Measurements from ENCODE around the gene BCO2.
"Not testable (repeated sequence)": the region's sequence is repeated elsewhere in the genome, so short reads cannot be mapped to it uniquely, and the experiment has no call there.

BCO2 gene

GRCh38 chr11:112166562-112166961 is 8.8 kb upstream of the BCO2 start:
- no peak for DNase-seq (ENCODE audit: low read depth)

GRCh38 chr11:112167145-112167544 is 8.2 kb upstream of the BCO2 start, which contains the start of gene TEX12:
TEX12 (plus strand) TSS chr11:112167372; CDS start chr11:112169269, 1,897 bp downstream.
- DNase-seq (ENCODE audit: low read depth): no peak

- DNase-seq (ENCODE audit: low read depth): no peak
Measured at GRCh38 chr11:112172362-112172994, 2.8 kb upstream of the BCO2 start.

- DNase-seq (ENCODE audit: low read depth): no peak
Measured at GRCh38 chr11:112173152-112173551, 2.2 kb upstream of the BCO2 start.

DNA sequence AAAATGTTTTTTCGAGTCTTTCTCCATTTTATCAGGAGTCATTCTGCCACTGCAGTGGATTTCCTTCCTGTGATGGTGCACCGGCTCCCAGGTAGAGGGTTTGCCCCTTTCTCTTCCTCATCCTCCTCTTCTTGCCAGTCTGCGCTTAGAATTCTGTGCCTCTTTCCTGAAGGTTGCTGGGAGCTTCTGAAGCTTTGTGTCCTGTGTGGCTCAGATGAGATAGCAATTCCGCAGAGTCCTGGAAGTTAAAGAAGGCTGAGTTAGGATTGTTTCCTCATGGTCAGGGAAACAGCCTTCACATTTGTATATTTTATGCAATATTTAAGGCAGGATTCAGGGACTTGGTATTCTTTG is 264 bp downstream of the BCO2 start:
- DNase-seq (ENCODE audit: low read depth): no peak

GRCh38 chr11:112176077-112176476 is 765 bp downstream of the BCO2 start:
- no peak for DNase-seq (ENCODE audit: low read depth)

DNA sequence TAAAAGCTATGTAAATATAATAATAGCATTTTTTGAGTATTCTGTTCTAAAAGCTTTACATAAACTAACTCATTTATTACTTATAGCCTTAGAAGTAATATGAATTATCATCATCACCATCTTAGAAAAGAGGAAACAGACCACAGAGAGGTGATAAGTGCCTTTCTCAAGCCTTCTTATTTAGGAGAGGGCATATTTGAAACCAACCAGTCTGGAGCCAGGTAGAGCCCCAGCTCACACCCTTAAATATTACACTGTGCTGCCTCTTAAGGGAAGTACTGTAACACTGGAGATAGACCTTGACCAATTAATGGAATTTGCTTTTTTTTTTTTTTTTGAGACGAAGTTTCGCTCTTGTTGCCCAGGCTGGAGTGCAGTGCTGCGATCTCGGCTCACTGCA is 2.3 kb downstream of the BCO2 start:
- DNase-seq (ENCODE audit: low read depth): no peak

GRCh38 chr11:112178428-112178827 is 3.1 kb downstream of the BCO2 start:
- DNase-seq (ENCODE audit: low read depth): no peak

DNA sequence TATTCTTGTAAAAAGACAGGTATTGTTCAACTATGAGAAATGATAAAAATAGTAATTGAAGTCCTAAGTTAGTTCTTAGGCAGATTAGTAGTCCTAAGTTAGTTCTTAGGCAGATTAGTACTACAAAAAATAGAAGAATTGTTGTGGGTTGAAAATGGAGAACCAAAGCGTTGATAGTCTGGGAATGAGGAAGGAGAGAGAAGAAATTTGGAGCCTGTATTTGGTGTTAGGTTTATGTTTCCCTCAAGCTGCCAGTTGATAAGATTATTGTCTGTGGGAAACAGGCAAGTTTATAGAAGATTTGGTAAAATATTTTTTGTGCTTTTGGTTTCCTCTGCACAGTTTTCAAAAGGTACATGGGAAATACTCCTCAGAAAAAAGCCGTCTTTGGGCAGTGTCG is 3.6 kb downstream of the BCO2 start:
- DNase-seq (ENCODE audit: low read depth): no peak

DNA sequence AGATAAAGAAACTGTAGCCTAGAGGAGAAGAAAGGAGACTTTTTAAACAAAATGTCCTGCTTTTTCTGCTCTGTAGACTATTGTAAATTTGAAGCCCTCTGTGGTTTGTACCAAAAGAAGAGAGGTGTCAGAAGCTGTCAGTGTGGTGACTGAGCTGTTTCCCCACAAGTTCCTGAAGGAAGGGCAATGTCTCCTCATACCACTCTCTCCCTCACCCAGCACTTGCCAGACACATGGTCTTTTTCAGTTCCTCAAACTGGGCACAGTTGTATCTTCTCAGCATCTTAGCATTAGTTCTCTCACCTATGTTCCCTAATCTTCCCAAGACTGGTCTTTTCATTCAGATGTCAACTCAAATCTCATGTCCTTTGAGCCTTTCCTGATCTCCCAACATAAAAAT is 4.3 kb downstream of the BCO2 start:
- no peak for DNase-seq (ENCODE audit: low read depth)

- DNase-seq (ENCODE audit: low read depth): no peak
Measured at GRCh38 chr11:112182867-112183266, 7.6 kb downstream of the BCO2 start.

GRCh38 chr11:112185883-112186282 is 10.6 kb downstream of the BCO2 start:
- DNase-seq (ENCODE audit: low read depth): no peak

DNA sequence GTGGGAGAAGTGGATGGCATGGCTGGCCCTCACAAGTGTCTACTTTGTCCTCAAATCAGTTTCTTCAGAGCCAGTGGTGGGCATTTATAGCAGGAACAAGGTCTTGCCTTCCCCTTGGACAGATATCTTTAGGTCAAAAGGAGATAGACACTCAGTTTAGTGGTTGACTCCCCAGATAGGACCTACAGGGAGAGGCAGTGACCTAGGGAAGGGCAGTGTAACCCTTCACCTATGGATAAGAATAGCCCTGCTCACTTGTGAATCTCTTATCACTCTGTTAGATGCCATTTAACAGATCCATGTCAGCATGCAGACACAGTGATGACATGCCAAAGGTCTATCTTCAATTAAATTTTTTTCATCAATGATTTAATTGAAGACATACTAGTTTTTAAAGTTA is 11.0 kb downstream of the BCO2 start:
- no peak for DNase-seq (ENCODE audit: low read depth)

DNA sequence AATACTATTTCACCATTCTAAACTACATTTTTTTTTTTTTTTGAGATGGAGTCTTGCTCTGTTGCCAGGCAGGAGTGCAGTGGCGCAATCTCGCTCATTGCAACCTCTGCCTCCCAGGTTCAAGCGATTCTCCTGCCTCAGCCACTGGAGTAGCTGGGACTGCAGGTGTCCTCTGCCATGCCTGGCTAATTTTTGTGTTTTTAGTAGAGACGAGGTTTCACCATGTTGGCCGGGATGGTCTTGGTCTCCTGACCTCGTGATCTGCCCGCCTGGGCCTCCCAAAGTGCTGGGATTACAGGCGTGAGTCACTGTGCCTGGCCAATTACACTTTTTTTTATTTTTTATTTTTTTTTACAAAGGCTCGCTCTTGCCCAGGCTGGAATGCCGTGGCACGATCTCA is 19.8 kb downstream of the BCO2 start:
- DNase-seq (ENCODE audit: low read depth): not testable (repeated sequence)

GRCh38 chr11:112195951-112196351 is 20.6 kb downstream of the BCO2 start:
- DNase-seq (ENCODE audit: low read depth): no peak

GRCh38 chr11:112196519-112197087 is 21.3 kb downstream of the BCO2 start:
- no peak for DNase-seq (ENCODE audit: low read depth)

- DNase-seq (ENCODE audit: low read depth): not testable (repeated sequence)
Measured at GRCh38 chr11:112199101-112199500, 23.8 kb downstream of the BCO2 start.

GRCh38 chr11:112200252-112200651 is 24.9 kb downstream of the BCO2 start:
- no peak for DNase-seq (ENCODE audit: low read depth)

- no peak for DNase-seq (ENCODE audit: low read depth)
Measured at GRCh38 chr11:112206071-112206470, 30.8 kb downstream of the BCO2 start.

GRCh38 chr11:112210890-112211289 is 35.6 kb downstream of the BCO2 start:
- no peak for DNase-seq (ENCODE audit: low read depth)

GRCh38 chr11:112211536-112211935 is 36.2 kb downstream of the BCO2 start:
- no peak for DNase-seq (ENCODE audit: low read depth)

GRCh38 chr11:112212290-112212689 is 37.0 kb downstream of the BCO2 start:
- no peak for DNase-seq (ENCODE audit: low read depth)

DNA sequence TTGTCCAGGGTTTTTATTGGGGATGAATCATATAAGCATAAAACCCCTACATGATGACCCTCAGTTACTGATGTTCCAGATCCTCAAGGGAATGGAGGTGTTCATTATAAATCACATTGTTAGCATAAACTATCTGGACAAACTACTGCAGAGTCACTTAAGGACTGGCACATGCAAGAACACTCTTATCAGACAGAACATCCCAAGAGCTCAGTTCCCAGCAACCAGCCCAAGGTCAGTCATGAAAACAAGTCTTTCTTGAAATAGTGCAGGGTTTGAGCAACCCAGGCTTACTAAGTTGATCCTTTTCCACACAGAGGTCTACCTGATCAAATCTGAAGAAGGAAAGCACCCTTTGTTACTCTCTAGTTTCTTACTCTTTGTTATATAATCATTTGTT is 37.4 kb downstream of the BCO2 start:
- no peak for DNase-seq (ENCODE audit: low read depth)

- DNase-seq (ENCODE audit: low read depth): no peak
Measured at GRCh38 chr11:112213753-112214152, 38.4 kb downstream of the BCO2 start.

Measured in GM04503 (cell line).